ENCODE data around the gene DNAH10. TPM values are rescaled to one million over a fixed set of nuclear protein-coding genes. Genes with fewer than 3 reads are reported as not detected.

The DNAH10 gene
- total and polyA plus RNA-seq, 8 donors: 0.02 to 0.59 (median 0.09) TPM; not detected in 1

DNA sequence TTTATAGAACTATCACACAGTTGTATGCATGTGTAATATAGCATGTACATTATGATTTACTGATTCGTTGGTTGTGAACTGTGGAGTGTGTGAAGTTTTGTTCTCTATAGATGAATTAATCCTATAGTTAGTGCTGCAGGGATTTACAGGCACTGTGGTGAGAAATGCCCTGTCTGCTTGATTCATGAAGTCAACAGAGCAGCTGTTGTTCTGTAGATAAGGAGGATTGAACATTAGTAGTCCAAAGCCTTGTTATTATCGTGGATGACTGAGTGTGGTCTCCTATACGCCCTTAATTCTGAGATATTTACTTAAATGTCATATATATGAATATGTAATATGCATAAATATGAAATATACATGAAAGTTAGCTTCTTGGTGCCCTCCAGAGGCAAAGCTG is 98.3 kb downstream of the DNAH10 start:
- DNase-seq (no peak), FAIRE-seq (no peak), ATAC-seq (no peak)
- H3K27me3 ChIP-seq: peaks cover 0 to 3% (median 0%) of the 10 kb centered on the region in 4 donors
- no peaks in the 10 kb centered on the region for H3K4me1 ChIP-seq
- no peaks in the 10 kb centered on the region for H3K36me3 ChIP-seq
- no peaks in the 10 kb centered on the region for H3K9me3 ChIP-seq
- TF ChIP-seq, protein P1, sequence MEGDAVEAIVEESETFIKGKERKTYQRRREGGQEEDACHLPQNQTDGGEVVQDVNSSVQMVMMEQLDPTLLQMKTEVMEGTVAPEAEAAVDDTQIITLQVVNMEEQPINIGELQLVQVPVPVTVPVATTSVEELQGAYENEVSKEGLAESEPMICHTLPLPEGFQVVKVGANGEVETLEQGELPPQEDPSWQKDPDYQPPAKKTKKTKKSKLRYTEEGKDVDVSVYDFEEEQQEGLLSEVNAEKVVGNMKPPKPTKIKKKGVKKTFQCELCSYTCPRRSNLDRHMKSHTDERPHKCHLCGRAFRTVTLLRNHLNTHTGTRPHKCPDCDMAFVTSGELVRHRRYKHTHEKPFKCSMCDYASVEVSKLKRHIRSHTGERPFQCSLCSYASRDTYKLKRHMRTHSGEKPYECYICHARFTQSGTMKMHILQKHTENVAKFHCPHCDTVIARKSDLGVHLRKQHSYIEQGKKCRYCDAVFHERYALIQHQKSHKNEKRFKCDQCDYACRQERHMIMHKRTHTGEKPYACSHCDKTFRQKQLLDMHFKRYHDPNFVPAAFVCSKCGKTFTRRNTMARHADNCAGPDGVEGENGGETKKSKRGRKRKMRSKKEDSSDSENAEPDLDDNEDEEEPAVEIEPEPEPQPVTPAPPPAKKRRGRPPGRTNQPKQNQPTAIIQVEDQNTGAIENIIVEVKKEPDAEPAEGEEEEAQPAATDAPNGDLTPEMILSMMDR (IDR thresholded peaks at IDR 0.05): no peak
- H3K27ac ChIP-seq: no peak overlapping the region
- intact Hi-C loops (cut with DNase I): no loop called here
- 6 to 16% methylated on average over 3 of the region's 3 CpGs for WGBS, 2 donors
- H3K4me3 ChIP-seq: no peak overlapping the region

- no peak overlapping the region for H3K4me3 ChIP-seq
- 72 to 75% methylated on average over 4 of the region's 4 CpGs for WGBS, 2 donors
- H3K9me3 ChIP-seq: no peaks in the 10 kb centered on the region
- intact Hi-C loops (cut with DNase I): no loop called here
- peaks cover 0 to 3% (median 0%) of the 10 kb centered on the region in 4 donors for H3K27me3 ChIP-seq
- no peaks in the 10 kb centered on the region for H3K4me1 ChIP-seq
- no peak for FAIRE-seq
- TF ChIP-seq, protein P1 (IDR thresholded peaks at IDR 0.05): no peak
- no peak overlapping the region for H3K27ac ChIP-seq
- ATAC-seq: no peak
- no peaks in the 10 kb centered on the region for H3K36me3 ChIP-seq
- no peak for DNase-seq
Observed at GRCh38 chr12:123861392-123861791, 99.3 kb downstream of the DNAH10 start.

- WGBS, 2 donors: 47 to 59% methylated on average over 1 of the region's 1 CpG
Observed at GRCh38 chr12:123867141-123867540, 105.0 kb downstream of the DNAH10 start.

DNA sequence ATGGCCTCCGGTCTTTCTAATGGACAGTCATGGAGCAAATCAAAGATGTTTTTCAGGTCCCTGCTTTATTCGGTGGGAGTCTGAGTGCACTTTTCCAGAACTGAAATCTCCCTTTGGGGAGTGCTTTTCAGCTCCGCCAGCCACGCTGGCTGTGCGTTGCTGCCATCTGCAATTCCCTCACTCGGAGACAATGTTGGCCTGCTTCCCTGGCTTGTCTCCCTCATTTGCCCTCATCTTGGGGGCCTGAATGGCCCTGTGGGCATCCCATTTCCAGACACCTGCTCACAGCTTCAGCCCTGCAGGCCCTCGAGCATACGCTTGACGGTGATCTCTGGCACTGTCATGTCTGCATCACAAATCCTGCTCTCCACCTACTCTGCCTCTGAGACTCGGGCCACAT is 106.7 kb downstream of the DNAH10 start:
- Histone ChIP-seq H3K4me3 (no peak overlapping the region), H3K27me3 (no peaks in the 10 kb centered on the region), H3K4me1 (no peaks in the 10 kb centered on the region), H3K36me3 (no peaks in the 10 kb centered on the region), H3K27ac (no peak overlapping the region), H3K9me3 (no peaks in the 10 kb centered on the region)
- TF ChIP-seq, protein P1 (IDR thresholded peaks at IDR 0.05): no peak
- no peak for ATAC-seq
- WGBS, 2 donors: 77 to 87% methylated on average over 10 of the region's 10 CpGs
- intact Hi-C loops (cut with DNase I): no loop called here
- no peak for FAIRE-seq
- DNase-seq: no peak

More at GRCh38 chr12:123867141-123867540, 105.0 kb downstream of the DNAH10 start:
- TF ChIP-seq, protein P1 (IDR thresholded peaks at IDR 0.05): no peak
- no peaks in the 10 kb centered on the region for H3K36me3 ChIP-seq
- no peak overlapping the region for H3K4me3 ChIP-seq
- ATAC-seq (no peak), FAIRE-seq (no peak), DNase-seq (no peak)
- no peaks in the 10 kb centered on the region for H3K9me3 ChIP-seq
- no peak overlapping the region for H3K27ac ChIP-seq
- intact Hi-C loops (cut with DNase I): no loop called here
- H3K4me1 ChIP-seq: no peaks in the 10 kb centered on the region
- H3K27me3 ChIP-seq: peaks cover 0 to 3% (median 0%) of the 10 kb centered on the region in 4 donors

- Histone ChIP-seq H3K36me3 (no peaks in the 10 kb centered on the region), H3K27me3 (no peaks in the 10 kb centered on the region), H3K4me3 (no peak overlapping the region), H3K27ac (no peak overlapping the region), H3K4me1 (no peaks in the 10 kb centered on the region), H3K9me3 (no peaks in the 10 kb centered on the region)
- DNase-seq (no peak), FAIRE-seq (no peak), ATAC-seq (no peak)
- WGBS, 2 donors: 59 to 60% methylated on average over 3 of the region's 3 CpGs
- intact Hi-C loops (cut with DNase I): no loop called here
- TF ChIP-seq, protein P1 (IDR thresholded peaks at IDR 0.05): no peak
Observed at GRCh38 chr12:123873793-123874192, 111.7 kb downstream of the DNAH10 start.
